Skeletal muscle tissue (tissue), 5 donors: ENCODE results near the gene NUTF2. TPM values are rescaled to one million over a fixed set of nuclear protein-coding genes. Genes with fewer than 3 reads are reported as not detected.
"Not testable (repeated sequence)": the region's sequence is repeated elsewhere in the genome, so short reads cannot be mapped to it uniquely, and the experiment has no call there.

Experiments used
- H3K27ac ChIP-seq: one replicate; pipeline ENCODE4 v1.7.0; 2013; ENCODE audit warnings: mild to moderate bottlenecking, low read depth, low read length, inconsistent platforms
- H3K27me3 ChIP-seq, 3 donors: one replicate each; pipeline ENCODE4 v1.7.0; 2013; ENCODE audit warnings: low read length in 3 of 3; ENCODE audit not compliant: control insufficient read depth in 3 of 3, insufficient read depth in 3 of 3
- H3K36me3 ChIP-seq, 3 donors: one replicate each; pipeline ENCODE4 v1.7.0; 2013; ENCODE audit warnings: low read length in 3 of 3; ENCODE audit not compliant: control insufficient read depth in 3 of 3, insufficient read depth in 3 of 3
- H3K4me1 ChIP-seq, 3 donors: one replicate each; pipeline ENCODE4 v1.7.0; 2013; ENCODE audit warnings: low read length in 3 of 3, mild to moderate bottlenecking in 3 of 3; ENCODE audit not compliant: control insufficient read depth in 3 of 3, insufficient read depth in 3 of 3
- H3K4me3 ChIP-seq, 3 donors: one replicate each; pipeline ENCODE4 v1.7.0; 2013; ENCODE audit warnings: low read length in 3 of 3
- H3K9ac ChIP-seq, 3 donors: one replicate each; pipeline ENCODE4 v1.7.0; 2013; ENCODE audit warnings: low read length in 3 of 3, mild to moderate bottlenecking in 3 of 3, moderate library complexity in 2 of 3, low read depth in 1 of 3
- H3K9me3 ChIP-seq, 3 donors: one replicate each; pipeline ENCODE4 v1.7.0; 2013; ENCODE audit warnings: low read length in 3 of 3; ENCODE audit not compliant: control insufficient read depth in 3 of 3
- small RNA-seq: library from RNA; depleted of rRNA; stranded (forward); fragments of <200 nt; gene quantifications from one replicate; pipeline ENCODE3, GENCODE V24; 2014
- total RNA-seq: library from RNA; depleted of rRNA; stranded (reverse); fragments of >200 nt; gene quantifications from one replicate; pipeline ENCODE4 v1.2.3, GENCODE V29; 2014
- donor health status: Osteomylitis.

Gene NUTF2
- total RNA-seq, 1 donor from 2014 or later, result 94.5 TPM

GRCh38 chr16:67914758-67915495, 68.2 kb downstream of the NUTF2 start:
- Histone ChIP-seq H3K27me3 (no peaks in the 10 kb centered on the region), H3K4me3 (no peak overlapping the region), H3K9me3 (no peaks in the 10 kb centered on the region), H3K36me3 (peaks cover 19 to 24% (median 22%) of the 10 kb centered on the region in 3 donors), H3K9ac (peak overlapping the region in 1 of 3 donors; percentile 4), H3K27ac (no peak overlapping the region), H3K4me1 (peaks cover 53 to 68% (median 57%) of the 10 kb centered on the region in 3 donors)

DNA sequence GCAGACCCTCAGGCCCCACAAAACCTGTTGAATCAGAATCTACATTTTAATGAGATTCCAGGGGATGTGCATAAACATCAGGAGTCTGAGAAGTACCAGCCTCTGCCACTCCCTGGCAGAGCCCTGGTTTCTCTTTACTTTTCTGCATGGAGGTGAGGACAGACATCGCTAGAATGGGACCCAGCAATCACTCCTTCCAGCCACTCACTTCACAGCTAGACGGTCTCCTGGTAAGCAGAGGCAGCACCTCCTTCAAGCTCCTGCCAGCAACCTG, 68.7 kb downstream of the NUTF2 start:
- not testable (repeated sequence) for H3K27me3 ChIP-seq, H3K9me3 ChIP-seq, H3K4me3 ChIP-seq, H3K27ac ChIP-seq
- Histone ChIP-seq H3K9ac (peak overlapping the region in 1 of 3 donors; percentile 4), H3K36me3 (peaks cover 15 to 22% (median 18%) of the 10 kb centered on the region in 3 donors), H3K4me1 (peaks cover 57 to 73% (median 62%) of the 10 kb centered on the region in 3 donors)

- peaks cover 61 to 74% (median 64%) of the 10 kb centered on the region in 3 donors for H3K4me1 ChIP-seq
- peak overlapping the region; percentile 81 for H3K27ac ChIP-seq
These were observed 69.3 kb downstream of the NUTF2 start for GRCh38 chr16:67915831-67916723.

GRCh38 chr16:67917140-67917851, 70.6 kb downstream of the NUTF2 start:
- Histone ChIP-seq H3K27me3 (no peaks in the 10 kb centered on the region), H3K4me3 (peak overlapping the region in 2 of 3 donors; percentile 3 to 63), H3K4me1 (peaks cover 63 to 76% (median 72%) of the 10 kb centered on the region in 3 donors), H3K9ac (peak overlapping the region; percentile 50 to 80 (median 61)), H3K9me3 (no peaks in the 10 kb centered on the region), H3K36me3 (peaks cover 5 to 10% (median 7%) of the 10 kb centered on the region in 3 donors), H3K27ac (peak overlapping the region; percentile 81)

More at GRCh38 chr16:67915831-67916723, 69.3 kb downstream of the NUTF2 start:
- Histone ChIP-seq H3K36me3 (peaks cover 14 to 17% (median 15%) of the 10 kb centered on the region in 3 donors), H3K27me3 (no peaks in the 10 kb centered on the region), H3K4me3 (peak overlapping the region in 1 of 3 donors; percentile 13), H3K9me3 (no peaks in the 10 kb centered on the region), H3K9ac (peak overlapping the region in 2 of 3 donors; percentile 36 to 62)

- peak overlapping the region; percentile 50 to 80 (median 61) for H3K9ac ChIP-seq
These were observed 71.1 kb downstream of the NUTF2 start for GRCh38 chr16:67917852-67918236.

DNA sequence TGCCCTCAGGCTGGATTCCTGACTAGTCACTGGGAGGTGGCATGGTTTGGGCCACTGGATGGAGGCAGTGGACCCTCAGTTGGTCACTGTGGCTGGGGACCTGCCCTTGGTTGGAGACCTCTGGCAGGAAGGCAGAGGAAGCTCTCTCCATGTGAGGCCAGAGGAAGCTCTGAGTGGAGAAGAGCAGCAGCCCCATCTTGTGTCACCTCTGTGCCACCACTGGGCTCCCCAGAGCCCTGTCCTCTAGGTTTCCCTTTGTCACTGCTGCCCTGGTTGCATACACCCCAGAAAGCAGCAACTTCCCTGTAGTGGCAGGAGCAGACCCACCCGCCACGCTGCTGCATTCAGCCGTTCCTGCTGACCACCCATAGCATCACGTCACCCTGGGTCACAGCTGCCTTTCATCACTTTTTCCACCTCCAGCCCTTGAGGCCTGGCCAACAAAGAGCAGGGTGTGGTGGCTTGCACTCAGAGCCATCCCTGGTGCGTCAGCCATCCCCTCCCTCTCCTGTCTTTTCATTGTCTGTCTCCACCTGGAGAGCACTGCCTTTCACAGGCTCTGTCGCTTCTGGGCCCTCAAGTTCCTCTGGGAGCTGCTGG, 73.0 kb downstream of the NUTF2 start:
- Histone ChIP-seq H3K4me1 (peaks cover 71 to 97% (median 92%) of the 10 kb centered on the region in 3 donors), H3K36me3 (peaks cover 11 to 17% (median 13%) of the 10 kb centered on the region in 3 donors), H3K27ac (peak overlapping the region; percentile 3), H3K9me3 (no peaks in the 10 kb centered on the region), H3K27me3 (no peaks in the 10 kb centered on the region), H3K9ac (peak overlapping the region in 2 of 3 donors; percentile 36 to 80), H3K4me3 (no peak overlapping the region)

More at GRCh38 chr16:67917852-67918236, 71.1 kb downstream of the NUTF2 start:
- H3K27ac ChIP-seq, result peak overlapping the region; percentile 81
- H3K4me1 ChIP-seq, result peaks cover 68 to 82% (median 76%) of the 10 kb centered on the region in 3 donors
- peak overlapping the region in 2 of 3 donors; percentile 3 to 63 for H3K4me3 ChIP-seq
- no peaks in the 10 kb centered on the region for H3K27me3 ChIP-seq
- peaks cover 5 to 10% (median 6%) of the 10 kb centered on the region in 3 donors for H3K36me3 ChIP-seq
- H3K9me3 ChIP-seq, result no peaks in the 10 kb centered on the region

Small RNAs within 50 kb of the gene (small RNA-seq; reads per million reads assigned to genes)
- gene AC040162.2 (not detected), gene NRN1L (not detected)

Other genes with a start within 250 kb of the NUTF2 start
- not detected for gene CARMIL2, start 201.8 kb upstream of the NUTF2 start, total RNA-seq
- 10.4 TPM for gene ACD, start 186.7 kb upstream of the NUTF2 start, total RNA-seq
- gene PARD6A, start 186.0 kb upstream of the NUTF2 start, total RNA-seq, result 0.52 TPM
- gene ENKD1, start 180.2 kb upstream of the NUTF2 start, total RNA-seq, result 5.2 TPM
- 3.1 TPM for gene C16orf86, start 180.1 kb upstream of the NUTF2 start, total RNA-seq
- gene GFOD2, start 127.6 kb upstream of the NUTF2 start, total RNA-seq, result 12.5 TPM
- gene RANBP10, start 40.4 kb upstream of the NUTF2 start, total RNA-seq, result 4.7 TPM
- 0.52 TPM for gene TSNAXIP1, start 40.0 kb upstream of the NUTF2 start, total RNA-seq
- 35.5 TPM for gene THAP11, start 4.6 kb upstream of the NUTF2 start, total RNA-seq
- 14.6 TPM for gene CENPT, start 760 bp downstream of the NUTF2 start, total RNA-seq
- 66.3 TPM for gene EDC4, start 26.1 kb downstream of the NUTF2 start, total RNA-seq
- 1.0 TPM for gene NRN1L, start 38.0 kb downstream of the NUTF2 start, total RNA-seq
- gene PSKH1, start 46.3 kb downstream of the NUTF2 start, total RNA-seq, result 9.9 TPM
- gene CTRL, start 84.9 kb downstream of the NUTF2 start, total RNA-seq, result 1.0 TPM
- gene PSMB10, start 89.9 kb downstream of the NUTF2 start, total RNA-seq, result 28.7 TPM
- 4.2 TPM for gene LCAT, start 97.2 kb downstream of the NUTF2 start, total RNA-seq
- 27.1 TPM for gene SLC12A4, start 121.7 kb downstream of the NUTF2 start, total RNA-seq
- gene DPEP3, start 133.6 kb downstream of the NUTF2 start, total RNA-seq, result not detected
- 1.0 TPM for gene DPEP2, start 152.6 kb downstream of the NUTF2 start, total RNA-seq
- gene DPEP2NB, start 169.0 kb downstream of the NUTF2 start, total RNA-seq, result not detected
- 14.1 TPM for gene DDX28, start 176.3 kb downstream of the NUTF2 start, total RNA-seq
- gene DUS2, start 176.4 kb downstream of the NUTF2 start, total RNA-seq, result 15.1 TPM
- gene NFATC3, start 238.4 kb downstream of the NUTF2 start, total RNA-seq, result 29.2 TPM